Kidney glomerular epithelial cell (primary cell): ENCODE results near the gene PIK3C2G.

Experiments used
- DNase-seq: peaks from one replicate; lab custom pipeline; 2025; lab: John Stamatoyannopoulos, UW

Gene PIK3C2G

GRCh38 chr12:18419311-18419710 is 158.0 kb downstream of the PIK3C2G start:
- no peak for DNase-seq

GRCh38 chr12:18421867-18422266 is 160.5 kb downstream of the PIK3C2G start:
- no peak for DNase-seq

DNA sequence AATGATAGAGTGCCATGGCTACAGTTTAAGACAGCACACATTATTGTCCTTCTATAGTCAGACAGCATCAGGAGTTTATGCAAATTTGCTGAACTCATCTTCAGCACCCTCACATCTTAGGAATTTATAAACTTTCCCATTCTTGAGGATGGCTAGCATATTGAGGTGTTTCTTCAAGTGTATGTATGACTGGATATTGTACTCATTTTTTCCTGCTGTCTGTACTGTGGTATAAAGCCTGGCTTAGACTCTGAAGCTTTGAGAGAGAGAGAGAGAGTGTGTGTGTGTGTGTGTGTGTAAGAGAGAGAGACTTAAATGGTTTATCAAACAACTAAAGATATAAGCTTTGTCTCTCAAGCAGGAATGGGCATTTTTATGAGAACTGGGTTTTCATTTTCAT is 161.6 kb downstream of the PIK3C2G start:
- no peak for DNase-seq

GRCh38 chr12:18424857-18425256 is 163.5 kb downstream of the PIK3C2G start:
- no peak for DNase-seq

DNA sequence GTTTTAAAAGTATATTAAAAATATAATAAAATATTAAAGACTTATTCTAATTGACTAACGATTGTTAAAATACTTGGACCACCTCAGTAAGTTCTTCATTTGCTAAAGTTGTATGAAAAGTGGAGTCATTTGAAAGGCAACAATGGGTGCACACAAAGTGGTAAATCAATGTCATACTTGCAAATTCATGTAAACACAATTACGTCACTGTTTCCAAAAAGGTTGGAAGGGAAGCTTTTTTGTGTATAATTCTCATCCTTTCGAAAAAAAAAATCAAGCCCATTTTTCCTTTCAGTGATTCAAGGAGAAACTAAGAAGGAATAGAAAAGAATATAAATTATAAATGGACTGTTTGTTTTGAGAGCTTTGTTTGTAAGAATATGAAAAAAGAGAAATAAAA is 166.2 kb downstream of the PIK3C2G start:
- no peak for DNase-seq

- peak; percentile 66 for DNase-seq
These were observed 167.1 kb downstream of the PIK3C2G start for GRCh38 chr12:18428416-18428815.

DNA sequence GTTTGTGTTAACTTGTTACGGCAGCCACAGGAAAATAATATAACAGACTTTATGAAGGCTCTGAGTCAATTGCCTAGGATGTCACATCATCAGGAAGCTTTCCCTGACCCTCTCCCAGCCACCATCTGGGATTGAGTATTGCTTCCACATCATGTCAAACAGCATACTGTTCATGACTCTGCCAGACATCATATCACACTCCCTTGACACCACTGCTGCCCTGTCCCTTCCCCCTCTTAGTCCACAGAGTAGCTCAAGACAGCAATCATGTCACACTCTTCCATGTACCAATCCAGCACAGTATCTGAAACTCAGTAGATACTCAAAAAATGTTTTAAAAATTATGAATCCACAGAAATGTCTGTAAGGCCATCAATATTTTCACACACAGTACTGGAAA is 168.0 kb downstream of the PIK3C2G start:
- DNase-seq = no peak

DNA sequence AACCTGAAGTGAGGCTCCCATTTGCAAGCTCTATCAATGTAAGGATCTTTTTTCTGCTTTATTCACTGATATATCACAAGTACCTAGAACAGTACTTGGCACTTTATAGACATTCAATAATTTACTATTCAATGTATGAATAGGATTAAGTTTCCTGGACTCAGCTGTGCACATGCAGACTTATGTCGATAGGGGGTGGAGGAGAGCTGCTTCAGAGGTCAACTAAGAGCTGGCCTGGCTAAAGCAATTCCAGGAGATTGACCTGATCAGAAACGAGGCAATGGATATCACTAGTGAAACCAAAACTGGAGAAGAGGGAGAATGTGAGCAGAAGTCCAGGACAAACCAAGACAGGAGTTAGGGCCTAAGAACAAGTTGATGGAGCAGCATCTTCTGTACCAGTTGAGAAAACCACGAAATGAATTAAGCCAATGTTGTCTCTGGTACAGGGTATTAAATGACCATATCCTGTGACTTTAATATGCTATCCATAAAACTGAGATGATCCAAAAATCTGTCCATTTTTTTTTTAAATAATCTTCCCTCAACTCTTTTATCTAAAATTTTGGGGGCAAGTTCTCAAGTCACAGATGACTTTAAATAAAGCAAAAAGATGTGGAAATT is 169.2 kb downstream of the PIK3C2G start:
- DNase-seq = peak; percentile 56

DNA sequence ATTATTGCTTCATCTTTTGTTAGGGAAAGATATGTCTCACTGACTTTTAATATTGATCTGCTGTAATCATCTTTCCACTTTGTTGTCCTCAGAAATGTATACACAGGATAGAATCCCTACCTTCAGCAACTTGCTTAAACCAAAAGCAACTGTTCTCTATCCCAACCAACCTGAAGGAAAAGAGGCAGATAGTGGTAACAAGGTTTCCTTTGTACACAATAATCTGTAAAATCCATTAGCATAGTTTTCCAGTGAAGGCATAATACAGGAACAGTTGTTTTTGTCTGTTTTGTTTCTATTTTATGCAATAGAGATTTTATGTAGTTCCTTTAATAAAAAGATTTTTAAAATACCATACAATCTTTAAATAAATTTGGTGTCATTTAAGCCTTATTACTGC is 170.5 kb downstream of the PIK3C2G start:
- DNase-seq = no peak

DNA sequence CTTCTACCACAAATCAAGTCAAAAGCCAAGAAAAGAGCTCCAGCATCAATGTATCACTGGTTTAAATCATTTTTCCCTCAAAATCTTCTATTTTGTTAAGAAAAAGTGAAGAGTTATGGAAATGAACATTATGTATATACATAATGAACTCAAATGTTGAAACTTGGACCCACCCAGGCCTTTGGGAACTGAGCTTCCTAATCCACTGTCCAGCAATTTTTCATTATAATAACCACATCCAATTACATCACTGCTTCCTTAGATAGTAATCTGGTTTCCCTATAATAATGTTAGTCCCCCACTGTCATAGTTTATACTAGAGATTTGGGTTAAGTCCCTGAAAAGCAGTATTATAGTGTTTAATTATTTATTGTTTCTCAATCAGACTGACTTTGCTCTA is 170.9 kb downstream of the PIK3C2G start:
- no peak for DNase-seq

DNA sequence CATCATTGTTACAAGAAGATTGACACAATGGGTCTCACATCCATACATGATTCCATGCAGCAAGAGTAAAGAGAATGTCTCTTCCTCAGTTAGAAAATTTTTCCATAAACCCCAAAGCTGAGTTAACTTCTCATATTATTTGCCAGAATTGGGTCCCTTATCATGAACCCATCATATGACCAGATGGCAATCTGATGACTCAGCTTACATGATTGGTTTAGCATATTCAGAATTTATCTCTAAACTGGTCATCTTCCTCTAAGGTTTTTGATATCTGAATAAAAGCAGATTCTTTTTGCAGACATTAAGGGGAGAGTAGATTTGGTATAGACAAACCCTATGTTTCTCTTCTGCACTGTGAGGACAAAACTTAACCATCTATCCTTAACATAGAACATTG is 174.9 kb downstream of the PIK3C2G start:
- DNase-seq = no peak

DNA sequence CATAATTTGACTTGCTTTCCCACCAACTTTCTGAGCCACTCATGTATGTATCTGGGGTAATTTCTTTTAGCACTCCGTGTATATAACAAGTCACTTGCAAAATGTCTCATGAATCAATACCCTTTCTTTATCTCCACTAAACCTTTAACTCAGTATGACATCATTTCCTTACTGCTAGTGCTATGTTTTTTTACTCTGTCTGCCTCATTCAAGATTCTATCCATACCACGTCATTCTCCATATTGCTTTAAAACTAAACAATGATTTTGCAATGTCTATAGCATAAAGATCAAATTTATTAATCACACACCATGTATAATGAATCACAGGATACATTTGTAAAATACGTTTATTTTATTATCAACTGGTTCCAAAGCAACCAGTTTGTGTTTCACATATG is 178.2 kb downstream of the PIK3C2G start:
- DNase-seq = no peak

GRCh38 chr12:18443768-18444437 is 182.6 kb downstream of the PIK3C2G start:
- no peak for DNase-seq

GRCh38 chr12:18446061-18446644 is 184.8 kb downstream of the PIK3C2G start:
- no peak for DNase-seq

GRCh38 chr12:18454330-18454729 is 193.0 kb downstream of the PIK3C2G start:
- DNase-seq = no peak

DNA sequence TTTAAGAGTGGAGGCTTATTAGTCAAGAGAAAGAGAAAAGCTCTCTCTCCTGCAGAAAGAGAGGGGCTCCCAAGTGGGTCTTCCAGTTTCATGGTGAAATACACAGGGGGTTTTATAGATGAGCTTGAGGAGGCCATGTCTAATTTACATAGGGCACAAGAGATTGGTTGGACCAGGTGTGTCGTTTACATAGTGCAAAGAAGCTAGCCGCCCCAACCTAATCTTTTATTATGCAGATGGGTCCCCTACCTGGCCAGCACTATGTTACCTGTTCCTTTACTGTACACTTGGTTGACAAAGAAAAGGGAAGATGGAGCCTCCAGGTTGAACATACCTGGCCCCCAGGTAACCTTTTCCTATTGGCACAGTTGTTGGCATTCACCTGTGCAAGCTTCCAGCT is 195.0 kb downstream of the PIK3C2G start:
- DNase-seq = no peak

DNA sequence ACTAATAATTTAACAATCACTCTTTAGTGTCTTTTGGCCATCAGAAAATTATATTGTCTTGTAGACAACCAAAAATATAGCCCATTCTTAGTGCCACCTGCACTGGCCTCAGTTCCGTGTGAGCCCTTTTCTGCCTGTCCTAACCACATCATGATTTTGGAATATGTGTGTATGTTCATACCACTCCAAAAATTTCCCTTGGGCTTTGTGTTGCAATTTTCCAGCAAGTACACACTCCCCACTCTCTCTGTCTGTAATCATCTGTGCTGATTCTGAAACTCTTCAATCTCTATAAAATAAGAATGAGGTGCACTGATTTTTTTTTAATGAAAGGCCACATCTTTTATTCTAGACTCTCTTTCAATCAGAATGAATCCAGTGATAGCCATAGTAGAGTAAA is 196.0 kb downstream of the PIK3C2G start:
- no peak for DNase-seq

DNA sequence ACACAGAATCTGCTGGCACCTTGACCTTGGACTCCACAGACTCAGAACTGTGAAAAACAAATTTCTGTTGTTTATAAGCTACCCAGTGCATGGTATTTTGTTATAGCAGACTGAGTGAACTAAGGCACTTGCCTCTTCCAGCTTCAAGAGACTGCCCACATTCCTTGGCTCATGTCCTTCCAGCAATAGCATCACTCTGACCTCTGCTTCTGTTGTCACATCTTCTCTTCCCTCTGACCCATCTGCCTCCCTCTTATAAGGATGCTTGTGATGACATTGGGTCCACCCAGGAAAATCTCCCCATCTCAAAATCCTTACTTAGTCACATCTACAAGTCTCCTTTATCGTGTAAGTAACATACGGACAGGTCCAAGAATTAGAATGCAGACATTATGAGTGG is 200.4 kb downstream of the PIK3C2G start:
- DNase-seq = no peak

DNA sequence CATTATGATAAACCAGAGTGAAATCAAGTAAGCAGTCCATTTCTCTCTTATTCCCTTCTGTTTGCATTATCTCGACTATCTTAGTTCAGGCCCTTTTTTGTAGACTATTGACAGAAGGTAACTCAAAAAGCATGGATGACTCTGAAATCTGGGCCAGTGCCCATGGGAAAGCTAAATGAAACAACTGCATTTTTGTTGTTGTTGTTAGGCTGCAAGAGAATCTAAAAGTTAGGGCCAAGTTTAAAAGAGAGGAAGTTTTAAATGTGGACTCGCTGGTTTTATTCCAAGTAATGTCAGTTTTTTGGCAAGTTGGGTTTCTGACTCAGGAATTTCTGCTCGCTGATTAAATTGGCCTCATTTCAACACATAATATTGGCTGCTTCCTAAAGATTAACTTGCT is 201.1 kb downstream of the PIK3C2G start:
- DNase-seq = no peak

DNA sequence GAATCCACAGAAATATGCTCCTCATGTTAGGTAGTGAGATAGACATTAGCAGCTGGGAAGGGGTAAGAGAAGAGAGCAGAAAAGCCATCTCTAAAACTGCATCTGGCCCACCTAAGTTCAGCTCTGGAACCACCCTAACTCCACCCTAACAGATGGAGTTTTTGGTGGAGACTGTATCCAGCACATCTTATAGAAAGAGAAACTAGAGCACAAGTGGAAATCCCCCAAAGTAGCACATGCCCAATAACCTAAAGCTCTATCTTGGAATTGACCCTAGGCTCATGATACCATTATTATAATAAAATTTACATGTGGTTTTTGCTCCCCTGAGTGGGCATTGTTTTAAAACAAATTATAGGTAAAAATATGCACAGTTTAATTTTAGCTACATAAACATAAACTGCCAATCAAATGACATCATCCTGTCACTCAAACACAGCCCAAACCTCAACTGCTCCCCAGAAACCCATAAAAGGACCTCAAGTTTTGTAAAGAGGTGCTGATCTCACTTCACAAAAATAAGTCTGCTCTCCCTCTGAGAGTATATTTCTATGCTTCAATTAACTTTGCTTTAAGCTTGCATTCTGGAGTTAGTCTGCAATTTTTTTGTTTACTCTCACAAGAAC is 206.4 kb downstream of the PIK3C2G start:
- no peak for DNase-seq

DNA sequence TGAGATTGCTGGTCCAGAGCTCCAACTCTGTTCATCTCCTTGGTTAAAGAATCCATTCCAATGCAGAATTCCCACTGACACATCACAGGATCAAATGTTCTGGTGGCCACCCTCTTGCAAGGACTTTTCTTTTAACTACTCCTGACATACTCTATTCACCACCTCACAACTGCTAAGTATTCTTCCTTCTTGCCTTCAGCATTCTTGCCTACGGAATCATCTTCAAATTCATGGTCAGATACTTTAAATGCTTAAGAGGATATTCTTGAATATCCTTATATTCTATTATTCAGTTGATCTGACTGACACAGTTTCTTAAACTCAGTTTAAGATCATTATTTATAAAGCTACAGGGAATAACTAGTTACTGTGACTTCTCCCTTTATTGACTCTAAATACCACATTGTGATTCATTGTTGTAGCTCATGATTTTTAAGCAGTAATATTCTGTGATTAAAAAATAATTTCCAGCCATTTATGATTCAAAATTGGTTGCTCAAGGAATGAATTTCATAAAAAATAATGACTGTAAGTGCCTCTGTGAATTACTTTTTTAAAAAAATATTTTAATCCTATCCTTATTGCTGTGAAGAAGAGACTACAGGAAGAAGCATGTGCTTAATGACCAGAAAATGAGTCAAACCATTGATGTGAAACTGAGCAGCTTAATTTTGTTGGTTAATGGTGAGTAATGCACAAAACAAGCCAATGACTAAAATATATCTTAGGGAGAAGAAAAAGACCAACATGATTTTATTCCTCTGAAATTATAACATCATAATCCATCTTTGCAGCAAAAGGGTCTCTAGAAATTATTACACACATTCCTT is 207.1 kb downstream of the PIK3C2G start:
- DNase-seq = peak; percentile 64

DNA sequence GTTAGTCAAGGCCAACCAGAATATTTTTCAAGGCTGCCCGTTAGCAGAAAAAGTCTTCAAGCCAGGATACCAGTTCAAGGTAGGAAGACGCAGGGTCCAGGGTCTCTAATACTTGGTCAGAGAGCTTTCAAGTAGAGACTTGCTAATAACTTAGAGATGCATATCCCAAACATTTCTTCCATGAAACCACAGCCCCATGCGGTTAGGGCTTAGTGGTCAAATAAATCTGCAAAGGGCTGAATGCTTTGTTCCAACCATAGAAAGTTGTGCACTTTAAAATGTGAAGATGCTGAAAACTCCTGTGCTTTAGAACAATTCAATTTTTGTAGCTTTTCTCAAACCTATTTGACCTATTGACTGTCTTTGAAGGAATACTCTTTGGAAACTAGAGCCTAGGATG is 208.9 kb downstream of the PIK3C2G start:
- no peak for DNase-seq
